ENCODE measurements around the gene PCSK9. TPM values are rescaled to one million over a fixed set of nuclear protein-coding genes. Genes with fewer than 3 reads are reported as not detected.

The PCSK9 gene
- total and polyA plus RNA-seq, 2 of the 4 experiments (the other 2 are of a cell fraction) = under 0.01 to 0.17 TPM

- ChIA-PET POLR2A (ENCODE audit: unreplicated experiment) (no interaction called here), CTCF (no interaction called here)
- no peak overlapping the region for H2BK120ac ChIP-seq (ENCODE audit: low read depth, low read length)
- no peak overlapping the region for H3K4me2 ChIP-seq (ENCODE audit: low read depth, low read length)
- no peak overlapping the region for H2BK5ac ChIP-seq (ENCODE audit: low read depth, low read length, poor library complexity, severe bottlenecking)
- no peak overlapping the region for H3K56ac ChIP-seq (ENCODE audit: extremely low read depth, insufficient read depth, low read length)
- DNase-seq (no peak), ATAC-seq (ENCODE audit: low read depth) (no peak)
- H3K4me3 ChIP-seq (ENCODE audit: insufficient read depth, low read depth, low read length) = no peak overlapping the region
- H3K9me1 ChIP-seq (ENCODE audit: insufficient read depth, low read length) = peaks cover 18% of the 10 kb centered on the region
- H3K9ac ChIP-seq (ENCODE audit: low read depth, low read length) = no peak overlapping the region
- dilution Hi-C loops (cut with HindIII; ENCODE audit: low sequenced_read_pairs, unreplicated experiment) (no loop called here), in situ Hi-C loops (cut with MboI; ENCODE audit: low sequenced_read_pairs) (no loop called here), intact Hi-C loops (cut with micrococcal nuclease) (no loop called here)
- H3K27ac ChIP-seq (ENCODE audit: insufficient read depth, low read length) = no peak overlapping the region
- no peaks in the 10 kb centered on the region for H3K27me3 ChIP-seq (ENCODE audit: control insufficient read depth, insufficient read depth, low read length)
- H2AK9ac ChIP-seq (replicated peaks; ENCODE audit: low read depth, low read length, poor library complexity) = no peak overlapping the region
- no peak overlapping the region for H2AFZ ChIP-seq (replicated peaks; ENCODE audit: low read length, poor library complexity)
- no peak overlapping the region for H2BK15ac ChIP-seq (ENCODE audit: low read depth, low read length)
- peaks cover 6% of the 10 kb centered on the region for H3K4me1 ChIP-seq (ENCODE audit: control insufficient read depth, insufficient read depth, low read length)
- 92% methylated on average over 3 of the region's 9 CpGs; no CpG with 5 or more reads in 1 of the 2 experiments for WGBS, 2 experiments (ENCODE audit: extremely low coverage in 2 of 2, insufficient read length in 1 of 2)
- no peak for TF ChIP-seq SMC3 (IDR thresholded peaks at IDR 0.05; ENCODE audit: low read depth, low read length)
- no peak for TF ChIP-seq USF2 (IDR thresholded peaks at IDR 0.05; ENCODE audit: low read depth, low read length)
- no peak for TF ChIP-seq CHD1 (IDR thresholded peaks at IDR 0.05; ENCODE audit: low read depth, low read length)
- no peak for TF ChIP-seq RCOR1 (IDR thresholded peaks at IDR 0.05; ENCODE audit: insufficient replicate concordance, low read length)
- no peak for TF ChIP-seq MXI1 (IDR thresholded peaks at IDR 0.05; ENCODE audit: borderline replicate concordance, low read depth, low read length)
- no peak for TF ChIP-seq RAD21 (IDR thresholded peaks at IDR 0.05; ENCODE audit: low read length)
- H3K14ac ChIP-seq (replicated peaks; ENCODE audit: low read depth, low read length) = no peak overlapping the region
- H4K91ac ChIP-seq (ENCODE audit: insufficient read depth, low read depth, low read length) = no peak overlapping the region
- H3K9me3 ChIP-seq (ENCODE audit: control insufficient read depth, insufficient read depth, low read length) = no peaks in the 10 kb centered on the region
- H4K8ac ChIP-seq (ENCODE audit: low read depth in 2 of 2, low read length in 2 of 2) = no peak overlapping the region
- H3K4ac ChIP-seq (ENCODE audit: low read depth, low read length) = no peak overlapping the region
- BruUV-seq (replicated peaks) = TSS peak; percentile 68
- peaks cover 18% of the 10 kb centered on the region for H4K20me1 ChIP-seq (ENCODE audit: insufficient read depth, low read length)
- H3K23ac ChIP-seq (ENCODE audit: low read depth, low read length) = no peak overlapping the region
- H3K79me1 ChIP-seq (ENCODE audit: low read depth in 1 of 2, low read length in 2 of 2) = no peaks in the 10 kb centered on the region
- H2AK5ac ChIP-seq (ENCODE audit: low read depth, low read length) = no peak overlapping the region
- H2BK20ac ChIP-seq (ENCODE audit: low read depth, low read length) = no peak overlapping the region
- H3K18ac ChIP-seq (ENCODE audit: low read depth, low read length) = no peak overlapping the region
- H3K36me3 ChIP-seq (ENCODE audit: control insufficient read depth, insufficient read depth, low read length) = peaks cover 45% of the 10 kb centered on the region
- no peak overlapping the region for H4K5ac ChIP-seq (ENCODE audit: low read depth, low read length)
These were observed 29.3 kb downstream of the PCSK9 start for GRCh38 chr1:55068638-55069037.

All from IMR-90 (cell line).